H1 (cell line): ENCODE measurements around the gene CAV1. TPM values are rescaled to one million over a fixed set of nuclear protein-coding genes. Genes with fewer than 3 reads are reported as not detected.
A peak's percentile ranks its signal among the peaks of the same experiment; 100 is the strongest.

Experiments
- CTCF ChIA-PET: fragments of 300-600 bp; sonication (Branson Sonifier 250); formaldehyde crosslinking; loops from one replicate; lab custom pipeline; 2021; ENCODE audit not compliant: partially characterized antibody; lab: Charles Lee
- POLR2A ChIA-PET: fragments of 300-600 bp; sonication (Branson Sonifier 250); formaldehyde crosslinking; loops from one replicate; lab custom pipeline; 2021; ENCODE audit warnings: inconsistent platforms; ENCODE audit not compliant: partially characterized antibody; lab: Charles Lee
- DNase-seq, 2 experiments: peaks; one replicate each; pipeline versions ENCODE4 v3.0.0 to v3.0.0-alpha.2; 2010 to 2022; ENCODE audit warnings: low spot score in 2 of 2, low read depth in 1 of 2, mixed read lengths in 1 of 2
- FAIRE-seq: peaks from 2 replicates; lab custom pipeline; 2011; peaks lifted over from hg19 to GRCh38; lab: Jason Lieb, UNC
- H2AFZ ChIP-seq: 2 replicates; pipeline ENCODE4 v1.8.1; 2012; ENCODE audit warnings: low read length, inconsistent platforms
- H2AK5ac ChIP-seq: 2 replicates; pipeline ENCODE4 v1.6.1; 2013; ENCODE audit warnings: low read depth, low read length
- H2BK120ac ChIP-seq: replicated peaks from 2 replicates; pipeline ENCODE3; 2013; ENCODE audit warnings: low read depth, low read length, inconsistent platforms
- H2BK12ac ChIP-seq: 2 replicates; pipeline ENCODE4 v1.6.1; 2013; ENCODE audit warnings: low read depth, low read length
- H2BK15ac ChIP-seq: 2 replicates; pipeline ENCODE4 v1.6.1; 2013; ENCODE audit warnings: low read length
- H2BK20ac ChIP-seq: 2 replicates; pipeline ENCODE4 v1.6.1; 2013; ENCODE audit warnings: low read length
- H2BK5ac ChIP-seq: 2 replicates; pipeline ENCODE4 v1.6.1; 2013; ENCODE audit warnings: low read depth, low read length
- H3K14ac ChIP-seq: 2 replicates; pipeline ENCODE4 v1.6.1; 2013; ENCODE audit warnings: inconsistent platforms; ENCODE audit not compliant: insufficient read length
- H3K18ac ChIP-seq: 2 replicates; pipeline ENCODE4 v1.6.1; 2013; ENCODE audit warnings: low read length; ENCODE audit errors: extremely low read depth
- H3K23ac ChIP-seq: 2 replicates; pipeline ENCODE4 v1.6.1; 2013; ENCODE audit warnings: inconsistent platforms; ENCODE audit not compliant: insufficient read length
- H3K23me2 ChIP-seq: 2 replicates; pipeline ENCODE4 v1.6.1; 2013; ENCODE audit warnings: low read depth, low read length
- H3K27ac ChIP-seq: 2 replicates; pipeline ENCODE4 v1.6.1; 2011; ENCODE audit warnings: low read depth, low read length, inconsistent platforms
- H3K27me3 ChIP-seq, 4 experiments: replicated peaks in 1 of 4; 1 replicate in 1 of 4; 2 replicates in 3 of 4; pipeline versions ENCODE4 v1.6.1 to v1.8.1; 2011 to 2013; ENCODE audit warnings: low read length in 3 of 4, mild to moderate bottlenecking in 3 of 4, inconsistent platforms in 2 of 4, mixed read lengths in 2 of 4, moderate library complexity in 1 of 4; ENCODE audit not compliant: control insufficient read depth in 3 of 4, insufficient read depth in 3 of 4; ENCODE audit errors: extremely low read depth in 1 of 4
- H3K36me3 ChIP-seq, 4 experiments: 2 replicates each; pipeline versions ENCODE4 v1.6.1 to v1.8.1; 2011 to 2013; ENCODE audit warnings: mild to moderate bottlenecking in 4 of 4, low read length in 3 of 4, moderate library complexity in 2 of 4, control low read depth in 1 of 4, inconsistent platforms in 1 of 4; ENCODE audit not compliant: insufficient read depth in 4 of 4, control insufficient read depth in 2 of 4
- H3K4ac ChIP-seq: replicated peaks from 2 replicates; pipeline ENCODE3; 2013; ENCODE audit warnings: low read length, low read depth, mixed read lengths, inconsistent platforms; ENCODE audit not compliant: insufficient read length
- H3K4me1 ChIP-seq, 4 experiments: replicated peaks in 1 of 4; 1 replicate in 1 of 4; 2 replicates in 3 of 4; pipeline versions ENCODE4 v1.6.1 to v1.8.1; 2011 to 2013; ENCODE audit warnings: low read length in 3 of 4, inconsistent platforms in 2 of 4, mixed read lengths in 1 of 4; ENCODE audit not compliant: insufficient read depth in 4 of 4, control insufficient read depth in 3 of 4
- H3K4me2 ChIP-seq, 2 experiments: 2 replicates each; pipeline versions ENCODE4 v1.6.1 to v1.8.1; 2011 to 2013; ENCODE audit warnings: low read depth in 2 of 2, low read length in 2 of 2, control low read depth in 1 of 2, inconsistent platforms in 1 of 2, mild to moderate bottlenecking in 1 of 2; ENCODE audit not compliant: insufficient read depth in 1 of 2
- H3K4me3 ChIP-seq, 4 experiments: fragments of 200-600, 300-600 bp in 1 of 4; sonication (generic), shearing (Covaris generic), sonication (Bioruptor Twin) in 1 of 4; 2 replicates each; pipeline versions ENCODE4 v1.5.1 to v1.8.1; 2011 to 2016; ENCODE audit warnings: low read length in 4 of 4, low read depth in 3 of 4, control low read depth in 2 of 4, inconsistent platforms in 2 of 4, mild to moderate bottlenecking in 2 of 4, mixed read lengths in 1 of 4, moderate library complexity in 1 of 4; ENCODE audit not compliant: insufficient read depth in 2 of 4; ENCODE audit errors: extremely low read depth in 1 of 4
- H3K56ac ChIP-seq: replicated peaks from 2 replicates; pipeline ENCODE3; 2013; ENCODE audit warnings: low read depth, mild to moderate bottlenecking, mixed read lengths, low read length, inconsistent platforms; ENCODE audit not compliant: insufficient read length
- H3K79me1 ChIP-seq: 2 replicates; pipeline ENCODE4 v1.6.1; 2013; ENCODE audit warnings: low read depth, low read length, control low read depth
- H3K79me2 ChIP-seq, 2 experiments: 2 replicates each; pipeline versions ENCODE4 v1.6.1 to v1.8.1; 2012 to 2013; ENCODE audit warnings: low read length in 2 of 2, mild to moderate bottlenecking in 2 of 2, inconsistent platforms in 1 of 2; ENCODE audit not compliant: insufficient read depth in 2 of 2, control insufficient read depth in 1 of 2
- H3K9ac ChIP-seq, 4 experiments: replicated peaks in 1 of 4; 1 replicate in 1 of 4; 2 replicates in 3 of 4; pipeline versions ENCODE4 v1.6.1 to v1.8.1; 2011 to 2013; ENCODE audit warnings: low read depth in 3 of 4, low read length in 3 of 4, control low read depth in 2 of 4, mild to moderate bottlenecking in 2 of 4, moderate library complexity in 2 of 4, inconsistent platforms in 1 of 4; ENCODE audit errors: extremely low read depth in 1 of 4
- H3K9me3 ChIP-seq, 2 experiments: 2 replicates each; pipeline versions ENCODE4 v1.6.1 to v1.8.1; 2012 to 2013; ENCODE audit warnings: mild to moderate bottlenecking in 2 of 2, moderate library complexity in 2 of 2, control low read depth in 1 of 2, inconsistent platforms in 1 of 2, low read depth in 1 of 2, low read length in 1 of 2, mixed read lengths in 1 of 2; ENCODE audit not compliant: insufficient read depth in 2 of 2
- H4K20me1 ChIP-seq, 2 experiments: replicated peaks in 1 of 2; 2 replicates each; pipeline versions ENCODE3 to v1.8.1; 2011 to 2013; ENCODE audit warnings: inconsistent platforms in 2 of 2, low read length in 2 of 2, mild to moderate bottlenecking in 1 of 2; ENCODE audit not compliant: insufficient read depth in 2 of 2, control insufficient read depth in 1 of 2
- H4K5ac ChIP-seq: 2 replicates; pipeline ENCODE4 v1.6.1; 2013; ENCODE audit warnings: low read length, low read depth, mixed read lengths, inconsistent platforms; ENCODE audit not compliant: insufficient read length
- H4K8ac ChIP-seq: 2 replicates; pipeline ENCODE4 v1.8.0; 2013; ENCODE audit warnings: mild to moderate bottlenecking, moderate library complexity, low read length, inconsistent platforms; ENCODE audit not compliant: insufficient read depth; ENCODE audit errors: extremely low read depth
- H4K91ac ChIP-seq: replicated peaks from 2 replicates; pipeline ENCODE3; 2013; ENCODE audit warnings: low read length, mixed read lengths, inconsistent platforms; ENCODE audit not compliant: insufficient read length
- ASH2L ChIP-seq: fragments of 200-600, 300-600 bp; sonication (generic); IDR thresholded peaks from one replicate; pipeline ENCODE4 v1.7.1; 2017; ENCODE audit warnings: low read length
- BRCA1 ChIP-seq: IDR thresholded peaks from 2 replicates; pipeline ENCODE4 v1.6.1; 2012; ENCODE audit warnings: low read depth, low read length, improper control_type of control experiment
- EGR1 ChIP-seq: IDR thresholded peaks from 2 replicates; pipeline ENCODE4 v1.6.1; 2011; ENCODE audit warnings: low read depth, low read length, borderline replicate concordance
- HDAC6 ChIP-seq: IDR thresholded peaks from one replicate; pipeline ENCODE4 v1.7.1; 2012; ENCODE audit warnings: low read depth, mild to moderate bottlenecking, inconsistent platforms, low read length, moderate library complexity
- JUND ChIP-seq: IDR thresholded peaks from 2 replicates; pipeline ENCODE4 v1.6.1; 2011; ENCODE audit warnings: mild to moderate bottlenecking, improper control_type of control experiment, low read length
- POLR2AphosphoS5 ChIP-seq: IDR thresholded peaks from 2 replicates; pipeline ENCODE4 v1.6.1; 2011; ENCODE audit warnings: low read depth, low read length
- POU5F1 ChIP-seq: IDR thresholded peaks from 2 replicates; pipeline ENCODE4 v1.6.1; 2011; ENCODE audit warnings: low read depth, mild to moderate bottlenecking, low read length, moderate library complexity
- SIRT6 ChIP-seq: IDR thresholded peaks from one replicate; pipeline ENCODE4 v1.7.1; 2012; ENCODE audit warnings: low read length, inconsistent platforms
- SP1 ChIP-seq: IDR thresholded peaks from 2 replicates; pipeline ENCODE4 v1.6.1; 2011; ENCODE audit warnings: low read depth, low read length
- WGBS, 2 experiments: shearing (Covaris generic) in 1 of 2; methylation state at CpG; one replicate each; pipeline versions ENCODE4 v1.1.6 to v1.1.7; 2013 to 2015; ENCODE audit warnings: low lambda C conversion rate in 2 of 2, mixed read lengths in 2 of 2, inconsistent platforms in 1 of 2, low coverage in 1 of 2, missing lambda C conversion rate in 1 of 2; ENCODE audit not compliant: insufficient replicate concordance in 2 of 2, insufficient coverage in 1 of 2, insufficient read length in 1 of 2; ENCODE audit errors: extremely low coverage in 1 of 2, missing lambda C conversion rate in 1 of 2; 5-methylcytosine and 5-hydroxymethylcytosine counted together
- polyA plus RNA-seq, 7 experiments: library from polyadenylated mRNA; depleted of rRNA in 3 of 7; stranded (reverse) in 5 of 7; unstranded in 2 of 7; fragments of >200 nt in 5 of 7; fragments of 200-250 nt in 2 of 7; gene quantifications; 1 replicate in 5 of 7; 2 replicates in 1 of 7; 4 replicates in 1 of 7; pipeline versions ENCODE4 v1.2.1 to v1.2.3, GENCODE V29; 2011 to 2013; ENCODE audit warnings: missing spikeins in 2 of 7, mixed read lengths in 2 of 7
- total RNA-seq: library from RNA; stranded (reverse); fragmentation: NEBNext Ultra II Directional; extraction: Animal tissue kit (Norgen Biotek cat#: 25700); gene quantifications from 2 replicates; pipeline ENCODE4 v1.2.1, GENCODE V29; 2021
- TF ChIP-seq, protein P1 (sequence below): IDR thresholded peaks from 2 replicates; pipeline ENCODE4 v1.6.1; 2012; ENCODE audit warnings: low read length, inconsistent platforms
- TF ChIP-seq, protein P2 (sequence below): IDR thresholded peaks from 2 replicates; pipeline ENCODE4 v1.6.1; 2012; ENCODE audit warnings: inconsistent platforms

CAV1 gene
- total and polyA plus RNA-seq, 2 of the 8 experiments (the other 6 are each of a cell fraction or from before 2014, with no cell fraction given): 16.3 to 21.8 TPM

- Histone ChIP-seq H4K20me1 (no peaks in the 10 kb centered on the region), H4K91ac (no peak overlapping the region), H3K4me1 (peaks cover 0 to 3% (median 0%) of the 10 kb centered on the region in 4 experiments; a peak in 2 of 7 replicates), H3K4ac (no peak overlapping the region), H3K23ac (no peak overlapping the region), H3K4me3 (no peak overlapping the region), H3K36me3 (no peaks in the 10 kb centered on the region), H2BK120ac (no peak overlapping the region), H3K27ac (no peak overlapping the region), H3K14ac (no peak overlapping the region), H3K23me2 (no peaks in the 10 kb centered on the region), H4K8ac (no peak overlapping the region), H2AK5ac (no peak overlapping the region), H3K56ac (no peak overlapping the region), H2BK20ac (0 out of 2 replicates have a peak overlapping the region, but pooled peaks have one; percentile 34), H3K9ac (no peak overlapping the region), H3K18ac (no peak overlapping the region), H3K27me3 (no peaks in the 10 kb centered on the region), H3K79me2 (no peaks in the 10 kb centered on the region), H4K5ac (no peak overlapping the region), H2BK15ac (no peak overlapping the region), H3K9me3 (no peaks in the 10 kb centered on the region), H2AFZ (peak overlapping the region; percentile 75), H3K79me1 (no peaks in the 10 kb centered on the region), H2BK5ac (no peak overlapping the region), H2BK12ac (no peak overlapping the region; the same call in 1 of the 2 replicates), H3K4me2 (no peak overlapping the region)
- POLR2A ChIA-PET: no interaction called here
- DNase-seq: no peak
- FAIRE-seq: no peak
- 89% methylated on average over 11 of the region's 12 CpGs; no CpG with 5 or more reads in 1 of the 2 experiments for WGBS, 2 experiments
- CTCF ChIA-PET: interaction anchor here (0.8 to 1.2 kb wide), 2 partner anchors 11 to 379 kb away, joined by 3 to 5 read pairs; no protein-coding TSS in a partner anchor
- no peak for TF ChIP-seq SIRT6
- no peak for TF ChIP-seq HDAC6
- TF ChIP-seq EGR1: no peak
- TF ChIP-seq BRCA1: no peak
- TF ChIP-seq, protein P1, sequence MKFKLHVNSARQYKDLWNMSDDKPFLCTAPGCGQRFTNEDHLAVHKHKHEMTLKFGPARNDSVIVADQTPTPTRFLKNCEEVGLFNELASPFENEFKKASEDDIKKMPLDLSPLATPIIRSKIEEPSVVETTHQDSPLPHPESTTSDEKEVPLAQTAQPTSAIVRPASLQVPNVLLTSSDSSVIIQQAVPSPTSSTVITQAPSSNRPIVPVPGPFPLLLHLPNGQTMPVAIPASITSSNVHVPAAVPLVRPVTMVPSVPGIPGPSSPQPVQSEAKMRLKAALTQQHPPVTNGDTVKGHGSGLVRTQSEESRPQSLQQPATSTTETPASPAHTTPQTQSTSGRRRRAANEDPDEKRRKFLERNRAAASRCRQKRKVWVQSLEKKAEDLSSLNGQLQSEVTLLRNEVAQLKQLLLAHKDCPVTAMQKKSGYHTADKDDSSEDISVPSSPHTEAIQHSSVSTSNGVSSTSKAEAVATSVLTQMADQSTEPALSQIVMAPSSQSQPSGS: no peak
- no peak for TF ChIP-seq JUND
- TF ChIP-seq, protein P2, sequence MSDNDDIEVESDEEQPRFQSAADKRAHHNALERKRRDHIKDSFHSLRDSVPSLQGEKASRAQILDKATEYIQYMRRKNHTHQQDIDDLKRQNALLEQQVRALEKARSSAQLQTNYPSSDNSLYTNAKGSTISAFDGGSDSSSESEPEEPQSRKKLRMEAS: no peak
- no peak for TF ChIP-seq POLR2AphosphoS5
- no peak for TF ChIP-seq POU5F1
- no peak for TF ChIP-seq ASH2L
- no peak for TF ChIP-seq SP1
These were observed 13.0 kb upstream of the CAV1 start for GRCh38 chr7:116511552-116512519.
